Keratinocyte (primary cell): ENCODE measurements around the gene UBASH3B. TPM values are rescaled to one million over a fixed set of nuclear protein-coding genes. Genes with fewer than 3 reads are reported as not detected.

ENCODE experiments used
- DNase-seq: peaks from one replicate; pipeline ENCODE4 v3.0.0-alpha.2; 2011; ENCODE audit warnings: low read depth, missing footprints, low spot score
- FAIRE-seq: peaks from 2 replicates; lab custom pipeline; 2011; peaks lifted over from hg19 to GRCh38; lab: Jason Lieb, UNC
- H2AFZ ChIP-seq: 2 replicates; pipeline ENCODE4 v1.6.0; 2012; ENCODE audit warnings: low read length, control low read depth, inconsistent platforms; ENCODE audit not compliant: control insufficient read depth
- H3K27ac ChIP-seq: 2 replicates; pipeline ENCODE4 v1.5.1; 2011; ENCODE audit warnings: low read length; ENCODE audit not compliant: control insufficient read depth, insufficient read depth
- H3K27me3 ChIP-seq: 3 replicates; pipeline ENCODE4 v1.6.0; 2011; ENCODE audit warnings: low read length; ENCODE audit not compliant: control insufficient read depth, insufficient read depth; ENCODE audit errors: extremely low read depth
- H3K36me3 ChIP-seq, 2 experiments: 2 replicates in 1 of 2; 3 replicates in 1 of 2; pipeline ENCODE4 v1.5.1; 2011; ENCODE audit warnings: low read length in 2 of 2, mild to moderate bottlenecking in 1 of 2; ENCODE audit not compliant: control insufficient read depth in 2 of 2, insufficient read depth in 2 of 2; ENCODE audit errors: extremely low read depth in 1 of 2
- H3K4me1 ChIP-seq: 3 replicates; pipeline ENCODE4 v1.5.1; 2011; ENCODE audit warnings: low read length; ENCODE audit not compliant: control insufficient read depth, insufficient read depth; ENCODE audit errors: extremely low read depth
- H3K4me2 ChIP-seq: 3 replicates; pipeline ENCODE4 v1.6.0; 2011; ENCODE audit warnings: low read depth, low read length; ENCODE audit not compliant: control insufficient read depth, insufficient read depth; ENCODE audit errors: extremely low read depth
- H3K4me3 ChIP-seq, 3 experiments: fragments of 200-600 bp in 1 of 3; sonication (generic) in 1 of 3; 2 replicates in 2 of 3; 3 replicates in 1 of 3; pipeline ENCODE4 v1.5.1; 2011 to 2016; ENCODE audit warnings: low read length in 3 of 3, mild to moderate bottlenecking in 3 of 3, control low read depth in 2 of 3, inconsistent platforms in 1 of 3, low read depth in 1 of 3, mixed read lengths in 1 of 3, mixed run types in 1 of 3, moderate library complexity in 1 of 3; ENCODE audit not compliant: control insufficient read depth in 2 of 3, insufficient read depth in 2 of 3; ENCODE audit errors: extremely low read depth in 1 of 3
- H3K79me2 ChIP-seq: 2 replicates; pipeline ENCODE4 v1.6.0; 2012; ENCODE audit warnings: low read length; ENCODE audit not compliant: control insufficient read depth, insufficient read depth
- H3K9ac ChIP-seq: 3 replicates; pipeline ENCODE4 v1.6.0; 2011; ENCODE audit warnings: low read length; ENCODE audit not compliant: control insufficient read depth, insufficient read depth; ENCODE audit errors: extremely low read depth
- H3K9me1 ChIP-seq: 3 replicates; pipeline ENCODE4 v1.6.0; 2011; ENCODE audit warnings: low read length; ENCODE audit not compliant: control insufficient read depth, insufficient read depth; ENCODE audit errors: extremely low read depth
- H3K9me3 ChIP-seq: 2 replicates; pipeline ENCODE4 v1.5.1; 2012; ENCODE audit warnings: low read depth, low read length; ENCODE audit not compliant: control insufficient read depth
- H4K20me1 ChIP-seq: 3 replicates; pipeline ENCODE4 v1.6.0; 2011; ENCODE audit warnings: low read length; ENCODE audit not compliant: control insufficient read depth, insufficient read depth; ENCODE audit errors: extremely low read depth
- CTCF ChIP-seq, 3 experiments: IDR thresholded peaks in 1 of 3; conservative IDR thresholded peaks in 1 of 3; optimal IDR thresholded peaks in 1 of 3; 2 replicates in 2 of 3; 3 replicates in 1 of 3; pipeline versions ENCODE3 to v1.5.1; 2011; ENCODE audit warnings: low read length in 3 of 3, mild to moderate bottlenecking in 3 of 3, moderate library complexity in 2 of 3, control low read depth in 1 of 3, inconsistent platforms in 1 of 3; ENCODE audit not compliant: insufficient read depth in 2 of 3; ENCODE audit errors: extremely low read depth in 1 of 3
- EZH2 ChIP-seq: IDR thresholded peaks from one replicate; pipeline ENCODE4 v1.6.1; 2012; ENCODE audit warnings: inconsistent platforms, mild to moderate bottlenecking, low read length, moderate library complexity
- dilution Hi-C: fragments of 300-500 bp; cut with MboI; formaldehyde crosslinking; loops from one replicate; pipeline ENCODE4 v1.7.0; 2020; ENCODE audit warnings: low sequenced_read_pairs; ENCODE audit not compliant: extremely low pct_ligation_motif_present
- polyA plus RNA-seq, 5 experiments: library from polyadenylated mRNA; depleted of rRNA in 3 of 5; stranded (reverse) in 3 of 5; stranded (forward) in 1 of 5; unstranded in 1 of 5; fragments of >200 nt; gene quantifications; 1 replicate in 1 of 5; 2 replicates in 3 of 5; 3 replicates in 1 of 5; pipeline versions ENCODE4 v1.2.1 to v1.2.3, GENCODE V29; 2011 to 2012; ENCODE audit warnings: missing spikeins in 2 of 5, low read depth in 1 of 5, low replicate concordance in 1 of 5

Gene UBASH3B
- polyA plus RNA-seq, 1 donor (not counting 4 experiments of a cell fraction or from before 2014, with no cell fraction given), result 25.0 TPM

GRCh38 chr11:122852796-122853160, 197.3 kb downstream of the UBASH3B start:
- DNase-seq (no peak), FAIRE-seq (no peak)
- Histone ChIP-seq H2AFZ (peak overlapping the region; percentile 69), H3K27ac (no peak overlapping the region), H3K4me2 (no peak overlapping the region), H3K9me1 (no peaks in the 10 kb centered on the region), H3K9me3 (no peaks in the 10 kb centered on the region), H3K4me3 (no peak overlapping the region), H3K79me2 (no peaks in the 10 kb centered on the region), H4K20me1 (no peaks in the 10 kb centered on the region), H3K27me3 (no peaks in the 10 kb centered on the region), H3K9ac (no peak overlapping the region), H3K4me1 (peaks cover 36% of the 10 kb centered on the region), H3K36me3 (no peaks in the 10 kb centered on the region)
- dilution Hi-C loops, result no loop called here
- TF ChIP-seq CTCF (optimal IDR thresholded peaks at IDR 0.05 in 1 of 3, IDR thresholded peaks at IDR 0.05 in 1 of 3, conservative IDR thresholded peaks at IDR 0.05 in 1 of 3; ENCODE audit: extremely low read depth in 1 of 3, insufficient read depth in 2 of 3, low read length in 3 of 3) (no peak), EZH2 (no peak)

- FAIRE-seq (no peak), DNase-seq (no peak)
- H3K27ac ChIP-seq, result no peak overlapping the region
- no peaks in the 10 kb centered on the region for H3K79me2 ChIP-seq
- dilution Hi-C loops, result no loop called here
- no peaks in the 10 kb centered on the region for H4K20me1 ChIP-seq
- no peaks in the 10 kb centered on the region for H3K9me3 ChIP-seq
- TF ChIP-seq EZH2 (no peak), CTCF (optimal IDR thresholded peaks at IDR 0.05 in 1 of 3, IDR thresholded peaks at IDR 0.05 in 1 of 3, conservative IDR thresholded peaks at IDR 0.05 in 1 of 3; ENCODE audit: extremely low read depth in 1 of 3, insufficient read depth in 2 of 3, low read length in 3 of 3) (no peak)
- no peaks in the 10 kb centered on the region for H3K9me1 ChIP-seq
- peaks cover 36% of the 10 kb centered on the region for H3K4me1 ChIP-seq
- no peak overlapping the region for H3K9ac ChIP-seq
- H3K27me3 ChIP-seq, result no peaks in the 10 kb centered on the region
- H3K4me3 ChIP-seq, result no peak overlapping the region
- H3K4me2 ChIP-seq, result no peak overlapping the region
- no peaks in the 10 kb centered on the region for H3K36me3 ChIP-seq
- H2AFZ ChIP-seq, result no peak overlapping the region
Measured at GRCh38 chr11:122853261-122853660, 197.7 kb downstream of the UBASH3B start.
